OCI-M2 (cell line): Measurements from ENCODE around the gene PRKCH.

Source experiments
- DNase-seq: peaks from one replicate; lab custom pipeline; 2025; ENCODE audit not compliant: unreplicated experiment; lab: John Stamatoyannopoulos, UW

Gene PRKCH

DNA sequence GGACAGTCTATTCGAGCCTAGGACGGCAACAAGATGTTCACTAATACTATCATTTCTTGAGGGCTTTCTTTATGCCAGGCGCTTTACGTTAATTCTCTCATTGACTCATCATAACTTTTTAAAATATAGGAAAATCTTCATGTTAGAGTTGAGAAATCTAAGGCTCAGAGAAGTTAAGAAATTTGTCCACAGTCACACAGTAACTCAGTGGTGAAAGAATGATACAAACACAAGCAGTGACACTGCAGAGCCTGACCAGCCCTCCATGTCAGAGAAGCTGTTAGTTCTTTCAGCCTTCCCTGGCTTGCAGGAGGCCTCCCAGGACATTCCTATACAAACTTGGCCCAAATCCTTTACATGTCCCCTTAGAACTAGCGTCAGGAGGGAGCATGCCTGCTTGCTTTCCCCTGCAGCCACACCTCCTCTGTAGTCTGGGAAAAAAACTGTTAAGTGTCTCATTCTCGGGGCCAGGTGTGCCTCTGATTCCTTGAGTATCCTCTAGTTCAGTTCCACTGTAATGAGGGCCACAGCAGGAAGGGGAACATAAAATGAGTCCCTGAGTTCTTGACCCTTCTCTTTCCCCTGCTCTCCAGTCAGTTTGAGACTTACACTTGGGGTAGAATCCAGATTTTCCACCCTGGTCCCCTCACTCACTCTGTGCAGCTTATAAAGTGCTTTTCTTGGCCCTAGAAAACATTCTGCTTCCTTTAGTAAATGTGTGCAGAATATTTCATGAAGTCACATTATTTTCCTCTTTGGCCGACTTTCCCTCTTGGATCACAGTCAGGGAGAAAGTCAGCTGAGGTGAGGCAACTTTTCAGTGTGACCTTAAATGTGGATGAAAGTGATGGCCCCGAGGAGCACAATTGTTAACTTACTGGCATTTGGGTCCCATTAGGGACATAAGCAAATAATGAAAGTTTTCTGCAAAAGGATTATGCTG, 221.7 kb downstream of the PRKCH start:
- no peak for DNase-seq

DNA sequence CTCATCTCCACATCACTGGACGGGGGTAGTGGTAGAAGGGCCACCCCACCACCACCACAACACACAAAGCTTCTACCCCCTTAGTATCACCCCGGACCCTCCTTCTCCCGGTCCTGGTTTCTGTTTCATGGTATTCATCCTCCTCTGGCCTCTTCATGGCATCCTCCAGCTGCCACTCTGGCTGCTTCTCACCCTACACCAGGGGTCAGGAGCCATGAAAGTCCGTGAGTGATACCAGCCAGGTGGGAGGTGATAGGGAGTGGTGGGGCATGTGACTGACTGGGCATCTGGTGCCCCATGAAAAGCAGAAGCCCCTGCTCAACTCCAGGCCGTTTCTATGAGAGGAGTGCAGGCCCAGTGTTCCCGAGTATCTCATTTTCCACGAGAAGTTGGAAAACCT, 222.6 kb downstream of the PRKCH start:
- no peak for DNase-seq

DNA sequence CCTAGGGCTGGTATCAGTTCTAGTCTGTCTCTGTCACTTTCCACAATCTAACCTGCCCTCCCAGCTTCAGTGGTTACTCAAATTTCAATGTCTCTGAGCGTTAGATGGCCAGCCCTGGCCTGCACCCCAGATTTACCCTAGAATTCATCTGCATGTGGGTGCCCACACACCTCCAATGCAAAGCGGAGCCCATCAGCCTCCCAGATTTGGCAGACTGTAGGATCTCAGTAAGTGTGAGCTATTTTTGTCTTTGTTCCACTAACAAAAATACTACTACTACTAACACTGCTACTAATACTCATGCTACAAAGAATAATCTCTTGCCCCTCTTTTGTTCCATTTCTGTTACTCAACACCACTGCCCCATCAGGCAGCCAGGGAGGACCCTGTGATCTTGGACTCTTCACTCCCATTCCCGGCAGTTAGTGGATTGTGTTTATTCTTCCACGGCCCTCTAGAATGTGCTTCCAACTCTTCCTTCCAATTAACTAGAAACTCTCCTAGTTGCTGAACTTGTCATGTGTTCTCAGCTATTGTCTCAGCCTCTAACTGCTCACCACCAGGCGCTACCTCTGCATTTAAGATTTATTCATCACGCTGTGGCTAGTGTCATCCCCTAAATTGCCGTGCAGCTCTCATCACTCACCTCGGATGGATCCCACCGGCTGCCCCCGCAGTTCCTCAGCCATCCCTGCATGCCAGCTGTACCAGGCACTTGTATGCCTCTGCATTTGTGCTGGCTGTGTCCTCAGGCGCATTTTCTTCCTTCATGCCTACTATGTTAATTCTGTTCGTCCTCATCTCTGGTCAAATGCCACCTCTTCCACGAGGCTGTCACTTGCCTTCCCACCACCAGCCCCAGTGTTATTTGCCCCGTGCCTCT, 223.3 kb downstream of the PRKCH start:
- DNase-seq, result no peak

DNA sequence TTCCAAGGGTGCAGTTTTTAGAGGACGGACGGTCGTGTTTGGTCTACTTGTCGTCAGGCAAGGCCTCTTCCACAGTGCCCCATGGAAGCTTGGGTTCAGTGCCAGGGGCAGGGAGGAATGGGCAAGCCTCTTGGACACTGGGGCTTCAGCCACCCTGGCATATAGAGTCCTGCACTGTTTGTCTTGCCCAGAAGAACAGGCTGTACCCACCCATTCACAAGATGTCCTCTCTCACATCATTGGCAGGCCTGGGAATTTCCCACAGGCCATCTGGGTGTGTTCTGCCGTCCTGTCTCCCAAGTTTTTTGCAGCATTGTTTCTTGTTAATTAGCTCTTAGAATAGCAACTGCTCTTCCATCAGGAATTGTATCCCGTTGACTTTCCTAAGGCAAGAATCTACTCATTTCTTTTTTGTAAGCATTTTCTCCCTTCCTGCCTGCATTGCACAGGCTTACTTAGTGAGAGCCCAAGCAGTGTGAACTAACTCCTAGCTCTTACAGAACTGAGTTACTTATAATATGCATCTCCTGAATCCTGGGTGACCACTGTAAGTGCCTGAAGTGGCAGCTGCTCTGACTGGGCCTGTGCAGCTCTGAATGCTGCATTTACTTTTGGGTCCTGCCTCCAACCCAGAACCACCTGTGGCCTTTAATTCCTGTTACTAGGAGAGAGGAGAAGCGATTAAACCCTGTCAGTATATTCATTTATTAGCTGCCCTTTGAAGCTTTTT, 224.5 kb downstream of the PRKCH start:
- DNase-seq, result no peak

DNA sequence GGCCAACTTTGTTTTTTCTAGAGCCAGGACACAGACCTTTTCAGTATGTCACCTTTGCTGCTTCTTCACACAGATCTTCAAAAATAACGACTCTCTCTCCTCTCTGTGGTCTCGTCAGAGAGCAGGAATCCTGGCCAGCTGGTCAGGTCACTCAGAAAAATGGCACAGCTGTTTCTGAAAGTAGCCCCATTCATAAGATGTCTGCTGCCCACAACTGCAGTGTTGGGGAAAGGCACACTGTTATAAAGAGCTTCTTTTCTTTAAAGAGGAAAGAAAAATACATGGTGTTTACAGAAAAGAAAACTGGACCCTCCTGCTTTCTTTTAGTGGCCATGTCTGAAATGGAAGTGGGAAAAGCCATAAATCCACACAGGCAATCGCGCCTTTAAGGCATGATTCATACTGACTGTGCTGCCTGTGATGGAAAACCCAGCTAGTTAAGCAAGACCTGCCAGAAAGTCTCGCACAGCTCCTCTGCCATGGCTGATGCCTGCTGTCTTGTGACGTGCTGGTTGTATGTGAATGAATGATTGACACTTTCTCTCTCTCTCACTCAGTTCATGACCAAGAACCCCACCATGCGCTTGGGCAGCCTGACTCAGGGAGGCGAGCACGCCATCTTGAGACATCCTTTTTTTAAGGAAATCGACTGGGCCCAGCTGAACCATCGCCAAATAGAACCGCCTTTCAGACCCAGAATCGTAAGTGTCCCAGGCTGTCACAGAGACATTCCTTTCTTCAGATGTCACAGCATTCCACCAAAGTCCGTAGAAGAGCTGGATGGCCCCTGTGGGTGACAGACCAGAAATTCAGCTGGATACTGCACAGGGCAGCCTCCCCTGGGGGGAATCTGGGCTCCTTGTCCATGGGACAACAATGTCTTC, 226.0 kb downstream of the PRKCH start:
- DNase-seq, result no peak

DNA sequence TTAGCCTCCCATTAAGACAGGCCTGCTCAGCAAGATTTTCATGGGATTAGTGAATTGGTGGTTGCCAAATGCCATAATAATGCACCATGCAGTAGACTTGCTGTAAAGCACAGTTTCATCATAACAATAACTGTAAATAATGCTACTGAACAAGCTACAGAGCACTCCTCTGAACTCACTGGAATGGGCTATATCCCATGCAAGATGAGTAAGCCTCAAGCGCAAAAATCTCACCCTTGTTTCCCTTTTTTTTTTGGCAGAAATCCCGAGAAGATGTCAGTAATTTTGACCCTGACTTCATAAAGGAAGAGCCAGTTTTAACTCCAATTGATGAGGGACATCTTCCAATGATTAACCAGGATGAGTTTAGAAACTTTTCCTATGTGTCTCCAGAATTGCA, 228.0 kb downstream of the PRKCH start:
- no peak for DNase-seq

DNA sequence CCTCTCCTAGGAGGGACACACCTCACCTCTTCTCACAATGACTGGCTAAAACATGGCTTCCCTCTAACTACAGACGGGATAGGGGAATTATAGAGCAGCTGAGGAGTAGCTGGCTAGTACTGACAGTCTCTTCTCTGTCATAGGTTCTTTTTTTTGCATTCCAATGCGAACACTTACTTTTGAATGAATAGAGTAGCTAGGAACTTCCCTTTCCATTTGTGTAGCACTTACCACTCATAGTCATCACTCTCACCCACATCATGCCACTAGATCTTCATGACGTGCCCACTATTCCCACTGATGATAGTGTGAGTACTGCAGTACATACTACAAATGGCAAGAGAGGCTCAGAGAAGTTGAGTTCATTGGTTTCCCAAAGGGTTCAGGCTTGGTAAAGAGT, 230.0 kb downstream of the PRKCH start:
- no peak for DNase-seq

DNA sequence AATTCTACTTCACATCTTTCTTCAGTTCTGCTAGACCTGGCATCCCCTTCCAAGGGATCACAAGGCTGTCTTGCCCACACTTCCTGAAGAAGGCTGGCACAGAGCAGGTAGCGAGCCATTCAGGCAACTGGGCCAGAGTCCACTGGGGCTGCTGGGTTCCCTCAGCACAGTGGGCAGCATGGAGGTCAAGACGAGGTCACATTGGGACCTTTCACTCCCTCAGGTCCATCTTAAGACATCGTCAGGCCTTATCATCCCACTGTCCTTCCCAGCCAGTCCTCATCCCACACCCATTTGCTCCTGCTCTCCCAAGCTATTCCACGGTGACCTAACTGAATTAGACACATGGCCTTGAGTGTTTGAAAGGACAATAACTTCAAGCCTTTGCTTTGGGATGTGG, 230.9 kb downstream of the PRKCH start:
- no peak for DNase-seq

DNA sequence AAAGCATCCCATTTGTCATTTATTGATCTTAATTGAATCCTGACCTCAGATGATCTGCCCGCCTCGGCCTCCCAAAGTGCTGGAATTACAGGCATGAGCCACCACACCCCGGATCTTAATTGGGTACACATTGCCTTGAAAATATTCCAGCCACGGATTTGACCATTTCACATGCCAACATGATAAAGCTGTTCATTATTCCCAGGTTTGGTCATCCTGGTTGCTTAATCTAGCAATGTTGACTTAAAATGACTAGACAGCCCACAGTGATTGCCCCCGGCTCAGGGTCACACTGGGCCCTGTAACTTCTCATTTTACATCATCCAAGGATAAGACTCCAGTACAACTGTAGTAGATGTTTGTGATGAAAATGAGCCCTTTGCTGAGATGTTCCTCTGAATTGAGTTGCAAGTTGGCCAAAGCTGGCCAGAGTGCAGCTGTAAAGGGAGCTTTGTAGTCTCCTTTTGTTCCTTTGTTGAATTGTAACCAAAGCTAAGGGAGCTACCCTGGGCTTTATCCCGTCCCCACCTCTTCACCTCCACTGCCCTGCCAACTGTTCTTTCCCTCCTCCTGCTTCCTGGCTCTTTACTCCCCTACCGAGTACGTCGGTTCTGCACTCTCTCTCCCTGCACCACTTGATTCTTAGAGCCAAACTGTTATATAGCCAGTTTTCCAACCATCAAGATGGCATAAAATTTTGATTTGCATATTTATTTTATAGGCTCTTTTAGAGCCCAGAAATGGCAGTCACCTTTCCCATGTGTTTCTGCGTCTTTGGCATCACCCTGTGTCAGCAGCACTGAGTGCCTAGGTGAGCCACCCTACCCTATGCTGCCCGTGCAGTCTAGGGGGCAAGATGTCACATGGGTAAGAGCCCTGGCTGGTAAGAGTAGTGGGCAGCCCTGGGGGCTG, 232.6 kb downstream of the PRKCH start:
- DNase-seq, result no peak

DNA sequence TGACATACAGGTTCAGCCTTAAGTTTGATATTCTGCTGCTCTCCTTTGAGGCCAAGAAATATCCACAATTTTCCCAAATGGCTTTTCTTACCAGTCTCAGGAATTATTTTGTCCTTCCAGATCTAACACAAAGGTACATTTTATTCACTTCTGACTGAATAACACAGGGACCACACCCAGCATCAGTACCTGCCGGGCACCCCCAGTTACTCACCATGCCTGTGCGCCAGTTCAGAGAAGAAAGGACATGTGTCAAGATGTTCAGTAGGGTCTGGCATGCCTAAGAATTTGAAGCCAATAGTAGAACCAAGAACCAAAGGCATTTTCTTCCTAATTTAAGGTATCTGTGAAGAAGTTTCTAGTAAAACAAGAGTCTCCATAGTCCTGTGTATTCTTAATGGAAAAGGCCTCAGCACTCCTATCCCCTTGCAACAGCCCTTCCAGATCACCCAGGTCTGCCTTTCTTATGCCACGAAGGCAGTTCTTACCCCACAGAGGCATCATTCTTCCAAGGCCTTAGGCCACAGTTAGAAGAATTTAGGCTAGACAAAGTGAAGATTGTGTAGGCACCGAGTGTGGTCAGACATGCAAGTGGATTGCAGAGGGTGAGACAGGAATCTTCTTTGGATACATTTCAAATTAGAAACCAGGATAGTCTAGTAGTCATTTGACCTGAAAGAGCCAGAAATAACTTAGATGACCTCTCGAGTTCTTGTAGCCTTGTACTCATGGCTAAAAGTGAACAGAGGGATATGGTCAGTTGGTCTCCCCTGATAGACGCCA, 233.9 kb downstream of the PRKCH start:
- no peak for DNase-seq

DNA sequence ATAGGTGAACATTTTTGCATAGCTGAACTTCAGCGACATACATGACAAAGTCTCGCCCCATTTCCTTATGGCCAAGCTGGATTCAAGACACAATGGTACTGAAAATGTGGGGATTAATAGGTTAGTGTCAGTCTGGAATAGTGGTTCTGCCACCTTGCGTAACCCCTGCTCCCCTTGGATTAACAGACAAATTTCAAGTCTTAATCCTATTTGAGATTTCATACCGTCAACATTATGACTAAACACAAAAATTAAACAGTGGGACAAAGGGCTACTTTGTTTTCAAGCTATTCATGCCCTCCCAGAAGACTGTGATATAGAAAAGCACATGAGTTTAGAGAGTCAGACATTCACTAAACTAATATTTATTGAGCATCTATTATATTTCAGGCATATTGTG, 235.1 kb downstream of the PRKCH start:
- DNase-seq, result no peak

DNA sequence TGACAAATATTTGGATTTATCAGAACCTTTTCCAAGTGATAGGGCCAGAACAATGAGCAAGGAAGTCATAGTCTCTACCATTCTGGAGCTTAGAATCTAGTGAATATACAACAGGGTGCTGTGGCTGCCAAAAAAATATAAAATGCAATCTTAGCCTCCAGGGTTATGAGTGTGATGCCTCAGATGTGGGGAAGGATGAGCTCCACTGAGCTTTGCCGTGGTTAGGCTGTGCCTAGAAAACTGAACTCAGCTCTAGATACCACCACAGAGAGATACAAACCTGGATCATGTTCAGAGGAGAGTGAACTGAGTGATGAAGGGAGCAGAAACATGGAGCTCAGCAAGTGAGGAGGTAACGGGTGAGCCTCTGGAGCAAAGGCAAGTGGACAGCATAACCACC, 235.9 kb downstream of the PRKCH start:
- DNase-seq, result no peak

DNA sequence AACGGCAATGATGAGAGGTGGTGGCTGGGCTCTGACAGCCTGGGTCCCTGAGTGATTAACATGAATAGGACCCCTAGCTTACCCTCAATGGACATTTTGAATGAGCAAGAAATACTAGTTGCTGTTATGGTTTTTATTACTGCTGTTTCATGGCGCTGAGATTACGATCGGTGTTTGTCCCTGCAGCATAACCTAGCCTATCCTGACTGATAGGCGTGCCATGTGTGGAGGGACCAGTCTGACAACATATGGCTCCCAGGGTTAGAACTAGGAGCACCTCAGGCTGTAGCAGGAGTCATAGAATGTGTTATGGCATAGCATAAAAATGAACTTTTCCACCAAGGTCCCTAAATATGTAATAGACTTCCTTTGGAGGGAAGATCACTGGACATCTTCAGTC, 236.5 kb downstream of the PRKCH start:
- no peak for DNase-seq

DNA sequence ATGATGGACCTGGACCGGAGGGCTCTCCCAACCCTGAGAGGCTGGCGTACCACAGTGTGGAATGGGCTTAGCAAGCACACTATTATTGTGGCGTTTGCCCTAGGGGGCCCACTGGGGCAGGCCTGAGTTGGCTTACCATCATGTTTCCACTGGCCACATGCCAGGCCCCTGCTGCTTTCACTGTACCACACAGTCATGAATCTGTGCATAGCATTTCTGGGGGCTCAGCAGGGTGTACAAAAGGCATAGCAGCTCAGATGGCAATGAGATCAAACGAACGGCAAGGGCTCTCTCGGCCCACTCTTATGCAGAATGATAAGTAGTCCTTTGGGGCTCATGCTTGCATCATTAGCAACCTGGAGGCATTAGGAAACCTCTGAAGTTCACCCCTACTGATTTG, 236.9 kb downstream of the PRKCH start:
- no peak for DNase-seq

DNA sequence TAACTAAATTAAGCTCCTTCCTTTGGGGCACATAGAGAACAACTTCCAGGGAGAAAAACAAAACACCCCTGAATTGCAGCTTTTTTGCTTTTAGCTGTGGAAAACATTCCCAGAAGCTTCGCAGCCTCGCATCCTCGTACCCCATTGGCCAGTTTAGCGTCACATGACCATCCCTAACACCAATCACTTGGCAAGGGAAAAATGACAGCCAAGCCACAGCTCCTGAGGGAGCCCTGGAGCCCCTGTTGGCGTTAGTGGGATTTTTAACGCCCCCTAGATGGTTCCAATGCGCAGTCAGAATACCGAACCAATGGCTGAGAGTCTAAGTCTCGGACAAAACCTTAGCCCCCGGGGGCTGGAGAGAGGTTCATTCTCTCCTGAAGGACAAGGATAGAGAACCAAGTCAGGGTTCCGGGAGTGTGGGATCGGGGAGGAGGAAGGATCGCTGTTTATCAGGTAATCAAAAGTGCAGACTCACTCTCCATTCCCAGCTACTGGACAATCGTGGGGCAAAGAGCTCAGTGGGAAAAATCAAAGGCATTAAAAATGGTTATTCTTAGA, 238.3 kb downstream of the PRKCH start:
- no peak for DNase-seq

DNA sequence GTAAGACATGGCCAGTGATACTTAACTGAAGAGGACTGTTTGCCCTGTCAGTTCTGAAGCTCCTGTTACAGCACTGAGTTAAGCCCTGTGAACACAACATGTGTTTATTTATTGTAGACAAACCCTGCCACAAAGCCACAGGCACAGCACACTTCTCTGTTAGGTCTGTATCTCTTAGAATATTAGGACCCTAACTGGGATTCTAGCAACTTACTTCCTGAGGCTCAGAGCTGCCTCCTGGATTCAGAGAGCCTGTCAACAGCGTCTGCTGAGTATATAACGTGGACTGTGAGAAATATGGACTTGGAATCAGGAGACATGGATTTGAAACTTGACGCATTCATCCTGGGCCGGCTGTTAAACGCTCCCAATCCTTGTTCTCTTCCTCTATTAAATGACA, 238.9 kb downstream of the PRKCH start:
- DNase-seq, result no peak

DNA sequence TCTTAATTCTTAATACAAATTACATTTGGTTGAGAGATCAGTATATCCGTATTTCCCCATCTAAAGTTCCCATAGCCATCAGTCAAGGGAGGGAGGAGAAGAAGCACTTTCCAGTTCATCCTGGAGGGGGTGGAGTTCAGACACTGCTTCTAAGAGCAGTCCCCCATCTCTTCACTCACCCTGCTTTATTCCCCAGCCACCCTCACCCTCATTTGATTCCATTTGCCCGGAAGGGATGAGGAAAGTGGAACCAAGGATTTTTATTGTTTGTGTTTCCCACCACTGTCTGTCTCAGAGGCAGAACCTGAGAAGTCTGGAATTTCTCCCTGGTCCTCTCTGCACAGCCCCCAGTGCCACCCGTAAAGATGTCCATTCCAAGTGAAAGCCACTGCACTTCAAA, 239.7 kb downstream of the PRKCH start:
- DNase-seq, result no peak

DNA sequence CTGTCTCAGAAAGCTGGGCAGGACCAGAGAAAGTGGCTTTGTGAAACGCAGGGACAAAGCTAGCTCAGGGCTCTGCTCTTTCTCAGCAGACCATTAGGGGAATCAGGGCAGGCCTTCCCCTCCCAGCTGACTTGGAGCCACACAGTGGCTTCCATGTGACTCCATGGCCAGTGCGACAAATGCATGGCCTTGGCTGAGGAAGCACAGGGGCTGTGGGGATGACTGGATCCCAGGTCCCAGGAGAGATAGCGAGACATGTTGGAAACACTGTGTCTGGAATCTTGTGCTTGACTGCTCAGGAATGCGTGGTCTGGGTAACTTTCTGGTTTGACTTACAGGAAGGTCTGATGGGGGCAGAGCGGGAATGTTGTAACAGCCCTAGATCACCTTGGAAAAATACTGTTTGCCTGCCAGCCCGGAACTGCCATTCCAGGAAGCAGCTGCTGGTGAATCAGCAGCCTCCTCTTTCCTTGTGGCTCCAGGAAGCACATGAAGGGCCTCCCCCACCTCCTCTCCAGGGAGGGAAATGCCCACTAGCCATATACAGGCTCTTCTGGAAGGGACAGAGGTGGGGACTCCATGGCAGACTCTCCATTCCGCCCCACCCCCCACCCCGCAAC, 240.4 kb downstream of the PRKCH start:
- no peak for DNase-seq
